ENCODE measurements around the gene ADORA1.

The ADORA1 gene

DNA sequence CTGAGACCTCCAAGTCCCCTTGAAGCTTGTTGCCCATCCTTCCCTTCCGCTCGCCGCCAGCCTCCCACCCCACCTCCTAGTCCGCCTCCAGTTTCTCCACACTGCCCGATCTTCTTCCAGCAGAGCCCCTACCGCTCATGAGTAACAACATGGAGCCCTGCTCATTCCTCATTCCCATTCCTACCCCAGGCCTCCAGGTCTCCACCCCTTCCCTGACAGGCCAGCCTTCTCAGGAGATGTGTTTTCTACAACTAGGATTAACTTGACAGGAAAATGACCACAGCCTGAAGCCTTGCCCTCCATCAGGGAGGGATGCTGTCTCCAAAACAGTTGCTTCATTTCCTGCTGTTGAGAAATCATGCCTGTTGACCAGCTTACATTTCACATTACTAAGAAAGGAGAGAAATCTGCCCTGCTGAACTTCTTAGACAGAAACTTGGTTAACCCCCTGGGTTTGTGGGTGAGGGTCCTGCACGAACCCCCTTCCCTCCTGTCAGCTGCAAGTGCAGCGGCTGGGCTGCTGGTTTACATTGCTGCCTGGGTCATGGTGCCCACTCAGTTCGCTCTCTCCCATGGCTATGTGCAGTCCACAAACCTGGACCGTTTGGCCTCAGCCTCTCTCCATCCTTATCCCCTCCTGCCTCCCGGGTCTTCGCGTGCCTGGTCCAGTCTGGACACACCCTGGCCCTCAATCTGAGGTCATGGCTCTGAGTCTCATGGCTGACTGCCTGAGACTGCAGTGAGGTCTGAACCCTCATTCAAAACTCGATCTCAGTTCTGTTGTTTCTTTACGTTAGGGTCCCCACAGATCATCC is 75.1 kb downstream of the ADORA1 start:
- no peaks in the 10 kb centered on the region for H3K4me1 ChIP-seq
- H3K27me3 ChIP-seq = no peaks in the 10 kb centered on the region
- no peak for TF ChIP-seq CTCF (IDR thresholded peaks at IDR 0.05; ENCODE audit: low read depth, low read length)
- DNase-seq = no peak
- no peaks in the 10 kb centered on the region for H3K9me3 ChIP-seq
- no peak overlapping the region for H3K4me3 ChIP-seq (ENCODE audit: low read depth, low read length)
- no peaks in the 10 kb centered on the region for H3K36me3 ChIP-seq

GRCh38 chr1:203204756-203205155 is 77.2 kb downstream of the ADORA1 start:
- Histone ChIP-seq H3K9me3 (no peaks in the 10 kb centered on the region), H3K36me3 (no peaks in the 10 kb centered on the region), H3K4me1 (no peaks in the 10 kb centered on the region), H3K4me3 (ENCODE audit: low read depth, low read length) (no peak overlapping the region), H3K27me3 (no peaks in the 10 kb centered on the region)
- no peak for TF ChIP-seq CTCF (IDR thresholded peaks at IDR 0.05; ENCODE audit: low read depth, low read length)
- DNase-seq = no peak

GRCh38 chr1:203206129-203206687 is 78.7 kb downstream of the ADORA1 start:
- Histone ChIP-seq H3K4me3 (ENCODE audit: low read depth, low read length) (no peak overlapping the region), H3K9me3 (no peaks in the 10 kb centered on the region), H3K36me3 (no peaks in the 10 kb centered on the region), H3K4me1 (no peaks in the 10 kb centered on the region), H3K27me3 (no peaks in the 10 kb centered on the region)
- TF ChIP-seq CTCF (IDR thresholded peaks at IDR 0.05; ENCODE audit: low read depth, low read length) = no peak
- DNase-seq = no peak

DNA sequence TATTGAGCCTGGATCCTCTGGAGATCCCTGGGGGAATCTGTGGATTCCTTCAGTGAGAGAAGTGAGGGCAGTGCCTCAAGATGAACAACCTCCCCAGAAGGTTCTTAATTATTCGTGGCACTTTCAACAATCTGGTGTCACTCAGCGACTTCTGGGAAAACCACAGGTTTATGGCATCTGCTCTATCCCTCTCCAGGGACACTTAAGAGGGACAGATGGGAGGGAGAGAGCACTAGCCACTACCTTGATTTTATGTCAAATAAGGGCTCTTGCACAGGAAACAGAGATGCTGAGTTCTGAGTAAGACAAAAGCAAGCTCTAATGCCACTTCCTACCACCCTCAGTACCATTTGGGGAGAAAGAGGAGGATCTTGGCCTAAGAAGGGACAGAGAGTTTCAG is 80.2 kb downstream of the ADORA1 start:
- no peaks in the 10 kb centered on the region for H3K36me3 ChIP-seq
- H3K27me3 ChIP-seq = no peaks in the 10 kb centered on the region
- TF ChIP-seq CTCF (IDR thresholded peaks at IDR 0.05; ENCODE audit: low read depth, low read length) = no peak
- DNase-seq = no peak
- H3K4me1 ChIP-seq = no peaks in the 10 kb centered on the region
- H3K9me3 ChIP-seq = no peaks in the 10 kb centered on the region
- no peak overlapping the region for H3K4me3 ChIP-seq (ENCODE audit: low read depth, low read length)

- Histone ChIP-seq H3K27me3 (no peaks in the 10 kb centered on the region), H3K4me3 (ENCODE audit: low read depth, low read length) (no peak overlapping the region), H3K36me3 (no peaks in the 10 kb centered on the region), H3K9me3 (no peaks in the 10 kb centered on the region), H3K4me1 (no peaks in the 10 kb centered on the region)
- no peak for TF ChIP-seq CTCF (IDR thresholded peaks at IDR 0.05; ENCODE audit: low read depth, low read length)
- DNase-seq = no peak
These were observed 80.7 kb downstream of the ADORA1 start for GRCh38 chr1:203208181-203208580.

DNA sequence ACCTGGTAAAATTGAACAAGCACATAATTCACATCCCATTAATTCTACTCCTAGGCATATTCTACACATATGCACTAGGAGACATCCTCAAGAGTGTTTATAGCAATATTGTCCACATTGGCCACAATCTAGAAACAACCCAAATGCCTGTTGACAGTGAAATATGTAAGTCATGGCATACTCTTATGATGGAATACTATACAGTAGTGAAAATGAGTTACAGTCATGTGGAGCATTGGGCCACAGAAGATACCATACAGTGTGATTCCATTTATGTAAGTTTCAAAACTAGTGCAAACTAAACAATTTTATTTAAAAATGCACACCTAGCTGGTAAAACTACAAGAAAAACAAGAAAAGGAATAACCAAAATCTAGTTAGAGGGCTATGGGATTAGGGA is 82.8 kb downstream of the ADORA1 start:
- H3K4me1 ChIP-seq = no peaks in the 10 kb centered on the region
- H3K27me3 ChIP-seq = no peaks in the 10 kb centered on the region
- DNase-seq = no peak
- H3K9me3 ChIP-seq = no peaks in the 10 kb centered on the region
- H3K36me3 ChIP-seq = no peaks in the 10 kb centered on the region
- no peak overlapping the region for H3K4me3 ChIP-seq (ENCODE audit: low read depth, low read length)
- TF ChIP-seq CTCF (IDR thresholded peaks at IDR 0.05; ENCODE audit: low read depth, low read length) = no peak

All from BE2C (cell line).